ENCODE results near the gene TMEM94. TPM values are rescaled to one million over a fixed set of nuclear protein-coding genes. Genes with fewer than 3 reads are reported as not detected.

The TMEM94 gene
- total RNA-seq, 1 donor from 2014 or later = 17.2 TPM

Other genes starting within 250 kb of the TMEM94 start
- 6.3 and 12.0 TPM in 2 replicates for gene GGA3, start 195.0 kb upstream of the TMEM94 start, total RNA-seq
- gene MRPS7, start 194.8 kb upstream of the TMEM94 start, total RNA-seq = 60.1 and 70.2 TPM in 2 replicates
- 10.4 and 10.9 TPM in 2 replicates for gene MIF4GD, start 185.4 kb upstream of the TMEM94 start, total RNA-seq
- gene SLC25A19, start 167.2 kb upstream of the TMEM94 start, total RNA-seq = 6.2 and 6.6 TPM in 2 replicates
- gene GRB2, start 51.0 kb upstream of the TMEM94 start, total RNA-seq = 69.3 and 81.2 TPM in 2 replicates
- gene CASKIN2, start 58.9 kb downstream of the TMEM94 start, total RNA-seq = 7.2 and 10.9 TPM in 2 replicates
- gene TSEN54, start 59.9 kb downstream of the TMEM94 start, total RNA-seq = 10.7 and 12.5 TPM in 2 replicates
- 12.6 and 13.9 TPM in 2 replicates for gene LLGL2, start 69.1 kb downstream of the TMEM94 start, total RNA-seq
- gene MYO15B, start 131.2 kb downstream of the TMEM94 start, total RNA-seq = 5.3 and 12.3 TPM in 2 replicates
- gene SMIM5, start 176.8 kb downstream of the TMEM94 start, total RNA-seq = under 0.01 TPM in 1 of 2 replicates, not detected in the other
- gene RECQL5, start 210.5 kb downstream of the TMEM94 start, total RNA-seq = 11.2 and 11.5 TPM in 2 replicates
- 41.2 and 44.9 TPM in 2 replicates for gene SAP30BP, start 210.7 kb downstream of the TMEM94 start, total RNA-seq